GM12891 (cell line): ENCODE measurements around the gene ESYT2.

Experiments
- POLR2A ChIP-seq: IDR thresholded peaks from 2 replicates; pipeline ENCODE4 v1.6.1; 2011; ENCODE audit warnings: low read depth, low read length, control low read depth
- POLR2AphosphoS5 ChIP-seq: IDR thresholded peaks from 2 replicates; pipeline ENCODE4 v1.6.1; 2011; ENCODE audit warnings: low read depth, low read length, control low read depth
- TAF1 ChIP-seq: IDR thresholded peaks from 2 replicates; pipeline ENCODE4 v1.6.1; 2011; ENCODE audit warnings: low read depth, low read length, control low read depth

DNA sequence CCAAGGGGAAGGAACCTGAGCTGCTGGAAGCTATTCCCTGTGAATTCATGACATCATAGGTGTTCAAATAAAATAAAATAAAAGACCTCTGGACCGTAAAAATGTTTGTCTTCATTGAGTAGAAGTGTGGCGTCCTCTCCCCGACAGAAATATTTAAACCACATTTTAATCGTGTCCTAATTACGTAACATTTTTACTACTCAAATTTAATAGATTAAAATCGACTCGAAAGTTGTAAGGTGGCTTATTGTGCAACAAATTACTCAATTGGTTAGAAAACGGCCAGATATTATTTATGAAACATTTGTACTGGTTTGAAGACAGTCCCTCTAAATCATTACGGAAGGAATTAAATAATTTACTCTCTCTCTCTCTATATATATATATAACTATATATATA, 109.2 kb downstream of the ESYT2 start:
- TF ChIP-seq TAF1 (no peak), POLR2A (no peak), POLR2AphosphoS5 (no peak)
